SK-N-SH (cell line): Measurements from ENCODE around the gene IFNA2. TPM values are rescaled to one million over a fixed set of nuclear protein-coding genes. Genes with fewer than 3 reads are reported as not detected.

Experiments
- CTCF ChIA-PET: fragments of 300-600, 350-600 bp; formaldehyde crosslinking; extraction: SDS; loops from one replicate; lab custom pipeline; 2021; lab: Yijun Ruan, JAX
- POLR2A ChIA-PET: fragments of 350-600 bp; sonication (Branson Sonifier 250); formaldehyde crosslinking; extraction: SDS; loops from one replicate; lab custom pipeline; 2020; ENCODE audit warnings: antibody characterized with exemption, inconsistent platforms; lab: Yijun Ruan, JAX
- DNase-seq: peaks from one replicate; pipeline ENCODE4 v3.0.0; 2012
- H2AFZ ChIP-seq: fragments of 200-600 bp; sonication (generic); 2 replicates; pipeline ENCODE4 v1.8.1; 2016; ENCODE audit warnings: antibody characterized with exemption, mild to moderate bottlenecking, low read depth
- H3F3A ChIP-seq: fragments of 200-600 bp; sonication (generic); replicated peaks from 2 replicates; pipeline ENCODE3; 2016; ENCODE audit warnings: antibody characterized with exemption, mild to moderate bottlenecking; ENCODE audit not compliant: insufficient read depth
- H3K27ac ChIP-seq, 2 experiments: fragments of 200-500 bp in 1 of 2; fragments of 200-600 bp in 1 of 2; sonication (Bioruptor generic) in 1 of 2; sonication (generic), shearing (Covaris generic) in 1 of 2; 2 replicates each; pipeline versions ENCODE4 v1.5.1 to v1.6.1; 2014 to 2016; ENCODE audit warnings: low read depth in 2 of 2, inconsistent platforms in 1 of 2, low read length in 1 of 2, mild to moderate bottlenecking in 1 of 2, mixed read lengths in 1 of 2
- H3K27me3 ChIP-seq: fragments of 200-600 bp; sonication (generic), shearing (Covaris generic); 2 replicates; pipeline ENCODE4 v1.6.1; 2016; ENCODE audit warnings: mixed run types; ENCODE audit not compliant: insufficient read depth
- H3K36me3 ChIP-seq, 2 experiments: fragments of 200-500 bp in 1 of 2; fragments of 200-600 bp in 1 of 2; sonication (Bioruptor generic) in 1 of 2; sonication (generic) in 1 of 2; replicated peaks in 1 of 2; 2 replicates each; pipeline versions ENCODE3 to v1.5.1; 2014 to 2016; ENCODE audit warnings: low read length in 1 of 2, mild to moderate bottlenecking in 1 of 2; ENCODE audit not compliant: insufficient read depth in 2 of 2, control insufficient read depth in 1 of 2
- H3K4me1 ChIP-seq, 2 experiments: fragments of 200-500 bp in 1 of 2; fragments of 200-600 bp in 1 of 2; sonication (Bioruptor generic) in 1 of 2; sonication (generic), shearing (Covaris generic) in 1 of 2; 2 replicates each; pipeline versions ENCODE4 v1.5.1 to v1.6.1; 2014 to 2016; ENCODE audit warnings: low read depth in 1 of 2, low read length in 1 of 2, mixed run types in 1 of 2; ENCODE audit not compliant: insufficient read depth in 2 of 2, control insufficient read depth in 1 of 2
- H3K4me2 ChIP-seq: fragments of 200-600 bp; sonication (generic), shearing (Covaris generic); 2 replicates; pipeline ENCODE4 v1.6.1; 2017; ENCODE audit warnings: mixed run types
- H3K4me3 ChIP-seq, 2 experiments: fragments of 200-500 bp in 1 of 2; fragments of 200-600 bp in 1 of 2; sonication (Bioruptor generic) in 1 of 2; sonication (generic), shearing (Covaris generic) in 1 of 2; 2 replicates each; pipeline versions ENCODE4 v1.5.1 to v1.8.1; 2014 to 2016; ENCODE audit warnings: low read depth in 2 of 2, inconsistent platforms in 1 of 2, low read length in 1 of 2, mild to moderate bottlenecking in 1 of 2, mixed read lengths in 1 of 2, moderate library complexity in 1 of 2
- H3K79me2 ChIP-seq: fragments of 200-600 bp; sonication (generic); 2 replicates; pipeline ENCODE4 v1.8.1; 2017; ENCODE audit warnings: mild to moderate bottlenecking; ENCODE audit not compliant: insufficient read depth
- H3K9ac ChIP-seq: fragments of 200-600 bp; sonication (generic); 2 replicates; pipeline ENCODE4 v1.6.1; 2017; ENCODE audit warnings: mixed run types
- H3K9me2 ChIP-seq: fragments of 200-600 bp; sonication (generic); 2 replicates; pipeline ENCODE4 v1.6.1; 2017; ENCODE audit warnings: mixed run types
- H3K9me3 ChIP-seq: fragments of 200-600 bp; sonication (generic); 2 replicates; pipeline ENCODE4 v1.6.1; 2017; ENCODE audit warnings: mixed run types, mild to moderate bottlenecking, moderate library complexity
- H4K20me1 ChIP-seq: fragments of 200-600 bp; sonication (generic); 2 replicates; pipeline ENCODE4 v1.6.1; 2017; ENCODE audit warnings: mild to moderate bottlenecking, mixed run types; ENCODE audit not compliant: insufficient read depth
- ELF1 ChIP-seq: IDR thresholded peaks from 2 replicates; pipeline ENCODE4 v1.4.0; 2012
- FOXM1 ChIP-seq: IDR thresholded peaks from 2 replicates; pipeline ENCODE4 v1.4.0; 2012; ENCODE audit warnings: low read depth, mild to moderate bottlenecking
- GABPA ChIP-seq: IDR thresholded peaks from 2 replicates; pipeline ENCODE4 v1.4.0; 2012; ENCODE audit warnings: low read depth, mild to moderate bottlenecking
- GATA2 ChIP-seq: sonication (generic); formaldehyde crosslinking; IDR thresholded peaks from 2 replicates; pipeline ENCODE4 v1.5.0; 2020; ENCODE audit warnings: mild to moderate bottlenecking, missing genetic modification reagents
- NFIC ChIP-seq: IDR thresholded peaks from 2 replicates; pipeline ENCODE4 v1.4.0; 2012; ENCODE audit warnings: borderline replicate concordance
- RAD21 ChIP-seq: IDR thresholded peaks from 2 replicates; pipeline ENCODE4 v1.6.1; 2012; ENCODE audit warnings: mild to moderate bottlenecking, low read length
- RCOR1 ChIP-seq: fragments of 150-350 bp; IDR thresholded peaks from 2 replicates; pipeline ENCODE4 v1.6.1; 2017; ENCODE audit warnings: antibody characterized with exemption, low read length
- RFX5 ChIP-seq: IDR thresholded peaks from 2 replicates; pipeline ENCODE4 v1.6.1; 2012; ENCODE audit warnings: mild to moderate bottlenecking, improper control_type of control experiment, low read length
- SIN3A ChIP-seq: IDR thresholded peaks from 2 replicates; pipeline ENCODE4 v1.6.1; 2012; ENCODE audit warnings: low read depth, mild to moderate bottlenecking, low read length, moderate library complexity, borderline replicate concordance
- SMC3 ChIP-seq: IDR thresholded peaks from 2 replicates; pipeline ENCODE4 v1.6.1; 2012; ENCODE audit warnings: low read depth, low read length, improper control_type of control experiment
- TAF1 ChIP-seq: IDR thresholded peaks from 2 replicates; pipeline ENCODE4 v1.6.1; 2012; ENCODE audit warnings: low read depth, mild to moderate bottlenecking, low read length, moderate library complexity, borderline replicate concordance
- TEAD4 ChIP-seq: IDR thresholded peaks from 2 replicates; pipeline ENCODE4 v1.4.0; 2012; ENCODE audit warnings: mild to moderate bottlenecking, borderline replicate concordance; ENCODE audit not compliant: insufficient read depth
- WGBS: methylation state at CpG from one replicate; pipeline ENCODE4 v1.1.6; 2017; ENCODE audit warnings: low lambda C conversion rate; 5-methylcytosine and 5-hydroxymethylcytosine counted together
- polyA plus RNA-seq, 3 experiments: library from polyadenylated mRNA; depleted of rRNA; stranded (reverse); fragments of >200 nt; gene quantifications; 2 replicates each; pipeline ENCODE4 v1.2.3, GENCODE V29; 2012
- TF ChIP-seq, protein P1 (sequence below): IDR thresholded peaks from 2 replicates; pipeline ENCODE4 v1.4.0; 2012; ENCODE audit warnings: low read depth, borderline replicate concordance
- TF ChIP-seq, protein P2 (sequence below): fragments of 150-350 bp; IDR thresholded peaks from 2 replicates; pipeline ENCODE4 v1.6.1; 2017; ENCODE audit warnings: antibody characterized with exemption, low read length, low read depth, borderline replicate concordance
- TF ChIP-seq, protein P3 (sequence below): IDR thresholded peaks from 2 replicates; pipeline ENCODE4 v1.4.0; 2012; ENCODE audit warnings: low read depth

IFNA2 gene
- polyA plus RNA-seq, 1 of the 3 experiments (the other 2 are of a cell fraction): not detected

DNA sequence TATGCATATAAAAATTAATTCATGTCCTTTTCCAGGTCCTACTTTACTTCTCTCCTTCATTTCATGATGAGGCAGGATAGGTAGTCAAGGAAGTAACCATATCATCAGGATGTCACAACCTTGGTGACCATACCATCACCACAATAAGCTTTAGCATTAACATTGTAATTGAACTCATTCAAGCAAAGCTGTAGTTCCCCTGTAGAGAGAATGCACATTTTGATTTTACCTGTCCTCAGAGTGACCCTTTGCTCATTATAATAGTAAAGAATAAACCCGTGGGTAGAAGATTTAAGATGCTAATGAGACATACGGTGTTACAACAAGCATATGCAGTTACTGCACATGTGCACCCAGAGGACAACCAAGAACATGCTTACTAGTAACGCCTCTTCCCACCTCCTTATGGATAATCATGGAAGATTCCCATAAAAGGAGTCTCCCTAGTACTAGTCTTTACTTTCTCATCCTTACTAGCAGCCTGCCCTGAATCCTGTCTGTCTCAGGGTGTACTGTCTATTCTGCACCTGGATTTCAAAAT lies 36.7 kb downstream of the IFNA2 start:
- no peak overlapping the region for H2AFZ ChIP-seq
- TF ChIP-seq, protein P1, sequence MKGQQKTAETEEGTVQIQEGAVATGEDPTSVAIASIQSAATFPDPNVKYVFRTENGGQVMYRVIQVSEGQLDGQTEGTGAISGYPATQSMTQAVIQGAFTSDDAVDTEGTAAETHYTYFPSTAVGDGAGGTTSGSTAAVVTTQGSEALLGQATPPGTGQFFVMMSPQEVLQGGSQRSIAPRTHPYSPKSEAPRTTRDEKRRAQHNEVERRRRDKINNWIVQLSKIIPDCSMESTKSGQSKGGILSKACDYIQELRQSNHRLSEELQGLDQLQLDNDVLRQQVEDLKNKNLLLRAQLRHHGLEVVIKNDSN: no peak
- TF ChIP-seq GATA2 (CRISPR knock-in tag) (no peak), NFIC (no peak), RCOR1 (no peak), RFX5 (no peak)
- TF ChIP-seq, protein P2, sequence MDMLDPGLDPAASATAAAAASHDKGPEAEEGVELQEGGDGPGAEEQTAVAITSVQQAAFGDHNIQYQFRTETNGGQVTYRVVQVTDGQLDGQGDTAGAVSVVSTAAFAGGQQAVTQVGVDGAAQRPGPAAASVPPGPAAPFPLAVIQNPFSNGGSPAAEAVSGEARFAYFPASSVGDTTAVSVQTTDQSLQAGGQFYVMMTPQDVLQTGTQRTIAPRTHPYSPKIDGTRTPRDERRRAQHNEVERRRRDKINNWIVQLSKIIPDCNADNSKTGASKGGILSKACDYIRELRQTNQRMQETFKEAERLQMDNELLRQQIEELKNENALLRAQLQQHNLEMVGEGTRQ: no peak
- DNase-seq: no peak
- POLR2A ChIA-PET: no interaction called here
- H3K36me3 ChIP-seq: no peaks in the 10 kb centered on the region
- no peaks in the 10 kb centered on the region for H3K4me1 ChIP-seq
- no peaks in the 10 kb centered on the region for H3K9me2 ChIP-seq
- 5% methylated on average over 3 of the region's 3 CpGs for WGBS
- no peak overlapping the region for H3K4me3 ChIP-seq
- no peaks in the 10 kb centered on the region for H3K79me2 ChIP-seq
- no peaks in the 10 kb centered on the region for H4K20me1 ChIP-seq
- CTCF ChIA-PET: interaction anchor here (1.4 kb wide), 1 partner anchor 47 kb away, joined by 6 read pairs; no protein-coding TSS in a partner anchor
- no peaks in the 10 kb centered on the region for H3F3A ChIP-seq
- no peaks in the 10 kb centered on the region for H3K9me3 ChIP-seq
- H3K9ac ChIP-seq: no peak overlapping the region
- H3K27me3 ChIP-seq: no peaks in the 10 kb centered on the region; the same call in 1 of the 2 replicates
- H3K4me2 ChIP-seq: no peak overlapping the region
- H3K27ac ChIP-seq: no peak overlapping the region

DNA sequence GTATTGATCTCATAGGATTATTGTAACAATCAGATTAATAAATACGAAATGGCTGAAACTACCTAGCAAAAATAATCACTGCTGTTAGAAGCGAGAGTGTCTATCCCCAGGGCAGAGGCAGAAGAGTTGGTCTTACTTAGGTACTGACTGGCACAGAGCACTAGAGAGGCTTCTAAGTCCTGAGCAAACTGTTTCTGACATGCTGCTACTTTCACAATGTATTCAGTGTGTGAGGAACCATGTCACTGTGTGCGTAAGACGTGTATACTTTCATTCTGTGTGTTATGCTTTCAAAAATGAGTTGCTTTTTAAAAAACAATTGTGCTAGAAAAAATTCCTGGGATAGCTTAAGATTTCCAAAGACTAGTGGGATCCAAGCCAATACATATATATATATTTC lies 44.5 kb downstream of the IFNA2 start:
- Histone ChIP-seq H4K20me1 (no peaks in the 10 kb centered on the region), H3K4me1 (no peaks in the 10 kb centered on the region; a peak in 1 of 4 replicates), H3K27me3 (peaks cover 8% of the 10 kb centered on the region; the same call in 1 of the 2 replicates), H3K9me2 (no peaks in the 10 kb centered on the region), H3K4me3 (no peak overlapping the region), H3K9ac (no peak overlapping the region), H3K36me3 (no peaks in the 10 kb centered on the region), H3K27ac (no peak overlapping the region), H3F3A (no peaks in the 10 kb centered on the region), H3K9me3 (no peaks in the 10 kb centered on the region), H3K79me2 (no peaks in the 10 kb centered on the region), H3K4me2 (no peak overlapping the region), H2AFZ (no peak overlapping the region)
- no peak for TF ChIP-seq GABPA
- TF ChIP-seq RAD21: no peak
- no peak for TF ChIP-seq SMC3
- no peak for TF ChIP-seq FOXM1
- TF ChIP-seq, protein P3, sequence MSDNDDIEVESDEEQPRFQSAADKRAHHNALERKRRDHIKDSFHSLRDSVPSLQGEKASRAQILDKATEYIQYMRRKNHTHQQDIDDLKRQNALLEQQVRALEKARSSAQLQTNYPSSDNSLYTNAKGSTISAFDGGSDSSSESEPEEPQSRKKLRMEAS: no peak
- no peak for TF ChIP-seq TAF1
- TF ChIP-seq ELF1: no peak
- TF ChIP-seq RFX5: no peak
- TF ChIP-seq TEAD4: no peak
- no peak for TF ChIP-seq RCOR1
- TF ChIP-seq SIN3A: no peak
- ChIA-PET CTCF (interaction anchor here (0.6 to 4.6 kb wide), 2 partner anchors 9 to 55 kb away, joined by 3 to 19 read pairs; no protein-coding TSS in a partner anchor), POLR2A (no interaction called here)
- WGBS: 58% methylated on average over 4 of the region's 4 CpGs
- no peak for DNase-seq
